D721Med (cell line): ENCODE data around the gene KCTD18.

Source experiments
- DNase-seq: peaks from one replicate; pipeline ENCODE4 v3.0.0; 2011; ENCODE audit warnings: low spot score; ENCODE audit not compliant: insufficient read length
- FAIRE-seq: peaks from 2 replicates; lab custom pipeline; 2011; peaks lifted over from hg19 to GRCh38; lab: Jason Lieb, UNC
- TF ChIP-seq, protein P1 (sequence below): IDR thresholded peaks from 2 replicates; pipeline ENCODE4 v1.5.1; 2012; ENCODE audit warnings: mild to moderate bottlenecking, control low read depth; ENCODE audit not compliant: insufficient read depth; ENCODE audit errors: missing control alignments

Gene KCTD18

DNA sequence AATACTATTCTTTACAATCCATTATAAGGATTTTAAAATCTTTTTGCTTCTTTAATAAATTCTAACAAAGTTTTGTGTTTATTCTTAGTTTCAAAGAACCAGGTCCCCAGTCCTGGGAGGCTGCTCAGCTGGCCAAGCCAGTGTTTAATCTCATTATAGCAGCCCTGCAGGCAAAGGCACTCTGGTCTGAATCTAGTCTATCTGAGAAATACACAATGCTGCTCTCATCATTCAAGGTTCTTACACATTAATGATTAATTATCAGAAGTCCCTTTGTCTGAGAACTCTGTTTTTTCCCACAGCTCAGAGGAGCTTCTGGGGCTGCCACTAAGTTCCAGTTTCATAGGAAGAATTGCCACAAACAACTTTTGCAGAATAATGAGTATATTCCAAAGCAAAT, 27.7 kb downstream of the KCTD18 start:
- FAIRE-seq (no peak), DNase-seq (no peak)
- TF ChIP-seq, protein P1, sequence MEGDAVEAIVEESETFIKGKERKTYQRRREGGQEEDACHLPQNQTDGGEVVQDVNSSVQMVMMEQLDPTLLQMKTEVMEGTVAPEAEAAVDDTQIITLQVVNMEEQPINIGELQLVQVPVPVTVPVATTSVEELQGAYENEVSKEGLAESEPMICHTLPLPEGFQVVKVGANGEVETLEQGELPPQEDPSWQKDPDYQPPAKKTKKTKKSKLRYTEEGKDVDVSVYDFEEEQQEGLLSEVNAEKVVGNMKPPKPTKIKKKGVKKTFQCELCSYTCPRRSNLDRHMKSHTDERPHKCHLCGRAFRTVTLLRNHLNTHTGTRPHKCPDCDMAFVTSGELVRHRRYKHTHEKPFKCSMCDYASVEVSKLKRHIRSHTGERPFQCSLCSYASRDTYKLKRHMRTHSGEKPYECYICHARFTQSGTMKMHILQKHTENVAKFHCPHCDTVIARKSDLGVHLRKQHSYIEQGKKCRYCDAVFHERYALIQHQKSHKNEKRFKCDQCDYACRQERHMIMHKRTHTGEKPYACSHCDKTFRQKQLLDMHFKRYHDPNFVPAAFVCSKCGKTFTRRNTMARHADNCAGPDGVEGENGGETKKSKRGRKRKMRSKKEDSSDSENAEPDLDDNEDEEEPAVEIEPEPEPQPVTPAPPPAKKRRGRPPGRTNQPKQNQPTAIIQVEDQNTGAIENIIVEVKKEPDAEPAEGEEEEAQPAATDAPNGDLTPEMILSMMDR: no peak

DNA sequence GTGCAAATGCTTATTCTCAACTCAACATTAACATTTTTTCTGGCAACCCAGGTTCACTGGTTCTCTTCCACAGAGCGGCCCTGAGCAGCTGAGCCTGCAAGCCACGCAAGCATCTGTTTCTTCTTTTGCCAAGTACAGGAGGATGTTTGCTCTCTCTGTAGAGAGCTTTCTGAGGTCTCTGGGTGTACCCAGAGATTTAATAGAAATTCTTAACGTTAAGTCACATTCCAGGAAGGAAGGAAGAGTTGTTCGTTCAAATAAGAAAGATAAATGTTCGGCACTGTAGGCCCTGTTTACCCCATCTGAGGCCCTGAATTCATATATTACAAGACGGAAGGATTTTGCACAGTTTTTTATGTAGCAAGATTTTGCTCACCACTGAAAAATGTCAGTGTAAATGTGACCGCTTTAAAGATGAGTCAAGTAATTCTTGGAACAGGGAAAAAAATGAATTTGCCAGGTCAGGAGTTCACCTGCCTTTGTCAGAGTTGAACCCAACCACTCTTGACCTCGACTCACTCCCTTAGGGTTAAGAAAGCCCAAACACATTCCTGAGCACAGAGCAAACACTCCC, 30.1 kb downstream of the KCTD18 start:
- TF ChIP-seq, protein P1: no peak
- FAIRE-seq (no peak), DNase-seq (no peak)

DNA sequence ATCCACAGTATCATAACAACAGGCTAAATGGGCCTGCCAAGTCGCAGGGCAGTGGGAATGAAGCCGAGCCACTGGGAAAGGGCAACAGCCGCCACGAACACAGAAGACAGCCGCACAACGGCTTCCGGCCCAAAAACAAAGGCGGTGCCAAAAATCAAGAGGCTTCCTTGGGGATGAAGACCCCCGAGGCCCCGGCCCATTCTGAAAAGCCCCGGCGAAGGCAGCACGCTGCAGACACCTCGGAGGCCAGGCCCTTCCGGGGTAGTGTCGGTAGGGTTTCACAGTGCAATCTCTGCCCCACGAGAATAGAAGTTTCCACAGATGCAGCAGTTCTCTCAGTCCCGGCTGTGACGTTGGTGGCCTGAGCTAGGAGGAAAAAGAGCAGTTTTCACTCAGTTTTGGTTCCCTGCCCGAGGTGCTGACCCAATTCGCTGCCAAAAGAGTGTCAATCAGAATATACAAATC, 32.2 kb downstream of the KCTD18 start:
- DNase-seq (no peak), FAIRE-seq (no peak)
- TF ChIP-seq, protein P1: no peak

DNA sequence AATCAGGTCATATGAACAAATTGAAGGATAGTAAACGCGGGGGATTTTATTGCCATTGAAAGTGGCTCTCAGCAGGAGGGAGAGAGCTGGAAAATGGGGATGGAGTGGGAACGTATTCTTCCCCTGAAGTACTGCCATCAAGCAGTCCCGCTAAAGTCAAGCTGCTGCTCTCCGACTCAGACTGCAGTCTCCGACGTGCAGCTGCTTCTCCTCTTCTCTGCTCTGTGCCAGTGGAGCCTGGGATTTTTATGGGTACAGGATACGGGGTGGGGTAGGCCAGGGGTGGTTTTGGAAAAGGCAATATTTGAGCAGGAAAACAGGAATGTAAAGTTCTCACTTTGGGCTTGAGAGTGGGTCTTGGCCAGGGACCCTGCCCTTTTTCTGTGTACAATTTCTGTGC, 33.0 kb downstream of the KCTD18 start:
- no peak for DNase-seq
- TF ChIP-seq, protein P1: no peak
- no peak for FAIRE-seq

DNA sequence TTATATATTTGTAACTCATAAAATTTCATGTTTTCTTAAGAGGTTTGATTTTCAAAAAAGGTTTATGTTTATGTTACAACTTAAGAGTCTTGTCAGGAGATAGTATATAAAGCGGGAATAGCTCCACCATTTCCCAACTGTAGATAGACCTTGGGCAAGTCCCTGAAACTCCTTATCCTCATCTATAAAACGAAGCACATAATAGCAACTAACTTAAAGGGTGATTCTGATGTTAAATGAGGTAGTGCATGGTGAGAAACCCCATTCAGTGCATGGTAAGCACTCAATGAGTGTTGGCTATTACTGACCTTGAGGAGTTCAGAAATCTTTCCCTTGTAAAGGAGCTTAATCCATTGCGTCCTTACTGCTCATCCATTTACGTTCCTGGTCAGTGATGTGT, 34.1 kb downstream of the KCTD18 start:
- TF ChIP-seq, protein P1: no peak
- FAIRE-seq (no peak), DNase-seq (no peak)

DNA sequence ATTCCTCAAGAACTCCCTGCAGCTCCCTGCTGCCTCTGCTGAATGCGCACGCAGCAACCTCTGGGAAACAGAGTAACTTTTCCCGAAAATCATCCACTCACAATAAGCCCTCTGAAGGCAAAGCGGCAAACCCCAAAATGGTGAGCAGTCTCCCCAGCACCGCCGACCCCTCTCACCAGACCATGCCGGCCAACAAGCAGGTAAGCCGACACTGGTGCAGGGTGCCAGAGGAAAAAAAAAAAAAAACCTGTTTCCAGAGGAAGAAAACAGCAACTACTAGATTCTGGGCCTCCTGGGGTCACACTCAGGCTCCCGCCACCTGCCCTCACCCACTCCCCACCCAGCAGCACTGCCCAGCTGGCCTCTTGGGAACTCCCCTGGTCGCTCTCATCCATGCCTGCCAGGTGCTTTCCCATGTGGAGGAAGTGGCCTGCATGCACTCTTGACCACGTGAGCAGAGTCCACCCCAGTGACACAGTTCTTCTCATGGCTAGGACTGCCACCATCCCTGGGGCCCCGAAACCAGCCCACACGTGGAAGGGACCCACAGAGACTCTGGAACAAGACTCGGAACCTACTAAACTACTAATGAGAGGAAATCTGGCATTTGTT, 36.9 kb downstream of the KCTD18 start:
- TF ChIP-seq, protein P1: no peak
- no peak for FAIRE-seq
- no peak for DNase-seq
